ENCODE results near the gene TH. TPM values are rescaled to one million over a fixed set of nuclear protein-coding genes. Genes with fewer than 3 reads are reported as not detected.

Gene TH
- total RNA-seq, 1 donor from 2014 or later, result 4.3 TPM

DNA sequence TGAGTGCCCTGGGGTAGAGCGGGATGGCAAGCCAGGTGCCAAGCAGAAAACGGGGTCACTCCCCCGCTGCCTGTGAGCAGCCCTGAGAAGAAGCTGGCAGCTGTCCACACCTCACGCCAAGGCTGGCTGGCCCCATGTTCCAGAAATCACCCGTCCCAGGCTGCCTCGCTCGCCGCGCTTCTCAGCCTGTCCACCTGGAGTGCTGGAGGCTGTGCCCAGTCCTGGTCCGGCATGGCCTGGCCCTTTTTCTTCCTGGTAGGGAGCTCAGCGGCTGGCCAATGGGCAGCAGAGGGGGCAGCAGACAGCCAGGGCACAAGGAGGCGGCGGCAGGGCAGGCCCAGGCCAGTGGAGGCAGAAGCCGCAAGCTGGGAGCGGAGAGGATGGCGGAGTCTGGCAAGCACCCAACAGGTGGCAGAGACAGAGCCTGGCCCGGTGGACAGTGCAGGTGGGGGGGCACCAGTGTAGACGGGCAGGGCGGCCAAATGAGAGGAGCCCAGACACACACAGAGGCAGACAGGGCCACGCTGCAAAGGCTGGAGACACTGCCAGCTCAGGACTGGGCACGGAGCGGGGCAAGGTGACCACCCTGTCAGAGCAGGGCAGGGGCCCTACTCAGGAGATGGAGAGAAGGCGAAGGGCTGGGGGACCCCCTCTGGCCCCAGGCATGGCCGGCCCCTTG, 37.2 kb upstream of the TH start:
- DNase-seq (ENCODE audit: low spot score), result peak; percentile 69

DNA sequence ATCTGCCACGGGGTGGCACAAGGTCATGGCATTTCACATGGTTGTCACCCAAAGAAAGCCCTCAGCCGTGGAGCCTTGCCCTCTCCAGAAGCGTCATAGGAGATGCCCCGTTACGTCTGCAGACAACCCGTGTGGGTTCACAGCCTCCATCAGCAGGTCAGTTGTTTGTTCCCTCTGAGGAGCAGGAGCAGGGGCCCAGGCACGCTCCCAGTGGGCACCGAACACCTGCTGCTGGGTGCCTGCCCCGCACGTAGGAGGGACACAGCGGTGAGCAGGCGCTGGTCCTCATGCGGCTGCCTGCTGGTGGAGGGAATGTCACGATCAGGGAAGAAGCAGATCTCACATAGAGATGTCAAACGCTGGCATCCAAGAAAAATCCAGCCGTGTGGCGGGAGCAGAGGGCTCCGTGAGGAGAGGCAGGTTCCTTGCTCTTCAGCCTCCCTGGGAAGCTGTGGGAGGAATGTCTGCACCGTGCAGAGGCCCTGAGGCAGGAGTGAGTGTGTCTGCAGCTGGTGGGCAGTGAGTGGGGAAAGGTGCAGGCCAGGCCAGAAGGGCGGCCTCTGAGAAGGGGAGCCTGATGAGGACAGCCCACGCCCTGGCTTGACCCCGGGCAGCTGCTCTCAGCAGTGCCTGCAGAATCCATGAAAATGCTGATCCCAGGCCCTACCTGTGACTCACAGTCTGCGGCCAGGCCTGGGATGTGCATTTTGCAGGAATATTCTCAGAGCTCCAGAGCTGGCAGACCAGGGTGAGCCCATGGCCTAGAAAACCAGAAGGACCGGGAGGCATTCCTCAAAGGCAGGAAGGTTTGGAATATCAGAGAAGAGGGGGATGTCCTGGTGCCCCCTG, 36.4 kb upstream of the TH start:
- peak; percentile 39 for DNase-seq (ENCODE audit: low spot score)

DNA sequence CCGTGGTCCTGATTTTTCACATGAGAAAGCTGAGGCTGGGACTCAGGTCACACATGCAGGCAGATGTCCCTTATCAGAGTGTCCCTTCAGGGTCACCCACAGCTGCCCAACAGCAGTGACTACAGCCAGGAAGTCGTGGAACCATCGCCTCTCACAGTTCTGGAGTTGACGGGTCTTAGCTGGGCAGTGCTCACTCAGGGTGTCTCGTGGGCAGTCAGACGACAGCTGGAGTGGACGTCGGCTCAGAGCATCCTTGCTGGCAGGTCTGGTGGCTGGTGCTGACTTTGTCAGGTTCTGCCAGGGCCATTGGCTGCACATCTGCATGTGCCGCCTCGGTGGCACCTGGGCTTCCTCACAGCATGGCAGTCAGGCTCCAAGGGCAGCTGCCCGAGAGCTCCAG, 35.6 kb upstream of the TH start:
- peak; percentile 32 for DNase-seq (ENCODE audit: low spot score)

DNA sequence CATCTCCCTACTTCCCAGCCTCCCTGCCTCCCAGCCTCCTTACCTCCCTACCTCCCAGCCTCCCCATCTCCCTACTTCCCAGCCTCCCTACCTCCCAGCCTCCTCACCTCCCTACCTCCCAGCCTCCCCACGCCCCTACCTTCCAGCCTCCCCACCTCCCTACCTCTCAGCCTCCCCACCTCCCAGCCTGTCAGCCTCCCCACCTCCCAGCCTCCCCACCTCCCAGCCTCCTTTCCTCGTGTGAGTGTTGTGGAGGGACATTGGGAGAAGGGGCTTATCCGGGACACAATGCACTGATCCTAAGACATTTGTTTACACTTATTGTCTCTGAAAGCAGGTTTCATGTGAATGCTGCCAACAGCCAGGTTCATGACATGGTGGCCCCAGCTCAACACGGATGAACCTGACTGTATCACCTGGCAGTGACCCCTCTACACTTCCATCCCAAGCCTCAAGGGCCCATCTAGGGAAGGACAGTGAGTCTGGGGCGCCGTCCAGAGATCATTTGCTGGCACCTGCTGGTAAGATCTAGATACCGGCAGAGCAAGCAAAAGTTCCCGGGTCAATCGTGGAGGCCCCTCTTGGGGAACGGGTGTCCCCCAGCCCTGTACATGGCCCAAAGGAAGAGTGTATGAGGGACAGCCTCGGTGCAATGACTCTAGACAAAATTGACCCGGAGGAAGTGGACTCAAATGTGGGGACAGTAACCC, 34.5 kb upstream of the TH start:
- DNase-seq (ENCODE audit: low spot score), result peak; percentile 35

DNA sequence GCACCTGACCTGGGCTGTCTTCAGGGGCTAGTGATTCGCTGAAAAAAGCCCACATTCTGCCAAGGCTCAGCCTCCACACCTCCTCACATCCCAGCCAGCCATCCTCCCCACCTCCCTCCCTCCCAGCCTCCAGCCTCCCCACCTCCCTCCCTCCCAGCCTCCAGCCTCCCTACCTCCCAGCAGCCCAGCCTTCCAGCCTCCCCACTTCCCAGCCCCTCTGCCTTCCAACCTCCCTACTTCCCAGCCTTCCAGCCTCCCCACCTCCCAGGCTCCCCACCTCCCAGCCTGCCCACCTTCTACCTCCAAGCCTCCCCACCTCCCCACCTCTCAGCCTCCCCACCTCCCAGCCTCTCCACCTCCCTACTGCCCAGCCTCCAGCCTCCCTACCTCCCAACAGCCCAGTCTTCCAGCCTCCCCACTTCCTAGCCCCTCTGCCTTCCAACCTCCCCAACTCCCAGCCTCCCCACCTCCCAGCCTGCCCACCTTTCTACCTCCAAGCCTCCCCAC, 33.7 kb upstream of the TH start:
- peak; percentile 41 for DNase-seq (ENCODE audit: low spot score)

DNA sequence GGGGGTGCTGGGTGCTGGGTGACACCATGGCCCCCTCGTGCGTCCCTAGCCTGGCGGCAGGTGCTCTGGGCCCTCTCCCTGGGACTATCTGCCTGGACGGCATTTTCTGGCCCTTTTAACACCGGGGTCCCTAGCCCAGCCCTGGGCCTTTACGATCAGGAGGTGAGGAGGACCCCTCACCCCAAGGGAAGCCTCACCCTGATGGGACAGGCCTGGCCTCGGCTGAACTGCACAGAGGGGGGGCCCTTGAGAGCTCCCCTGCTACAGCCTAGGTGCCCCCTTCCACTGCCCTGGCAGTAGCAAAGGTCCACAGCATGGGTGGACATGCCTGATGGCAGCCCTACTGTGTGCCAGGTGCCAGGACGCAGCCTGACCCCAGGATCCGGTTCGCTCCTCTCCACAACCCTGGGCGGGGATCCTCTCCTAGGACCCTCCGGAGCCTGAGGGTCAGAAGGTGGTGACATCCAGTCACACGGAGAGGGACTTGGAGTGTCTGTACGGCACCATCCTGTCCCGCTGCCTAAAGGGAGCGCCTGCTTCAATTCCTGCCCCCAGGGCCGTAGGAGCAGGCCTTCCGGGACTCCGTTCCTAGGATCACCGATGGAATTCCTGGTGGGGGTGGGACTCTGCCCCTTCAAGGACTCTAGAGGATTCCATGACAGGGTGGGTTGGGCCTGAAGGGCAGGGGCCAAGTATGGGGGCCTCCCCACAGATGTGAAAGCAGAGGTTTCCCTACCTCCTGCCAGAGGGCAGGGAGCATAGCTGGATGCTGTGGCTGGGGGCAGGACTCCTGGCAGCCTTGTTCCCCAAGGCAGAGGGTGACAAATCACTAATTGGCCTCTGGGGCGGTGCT, 33.0 kb upstream of the TH start:
- peak; percentile 39 for DNase-seq (ENCODE audit: low spot score)

DNA sequence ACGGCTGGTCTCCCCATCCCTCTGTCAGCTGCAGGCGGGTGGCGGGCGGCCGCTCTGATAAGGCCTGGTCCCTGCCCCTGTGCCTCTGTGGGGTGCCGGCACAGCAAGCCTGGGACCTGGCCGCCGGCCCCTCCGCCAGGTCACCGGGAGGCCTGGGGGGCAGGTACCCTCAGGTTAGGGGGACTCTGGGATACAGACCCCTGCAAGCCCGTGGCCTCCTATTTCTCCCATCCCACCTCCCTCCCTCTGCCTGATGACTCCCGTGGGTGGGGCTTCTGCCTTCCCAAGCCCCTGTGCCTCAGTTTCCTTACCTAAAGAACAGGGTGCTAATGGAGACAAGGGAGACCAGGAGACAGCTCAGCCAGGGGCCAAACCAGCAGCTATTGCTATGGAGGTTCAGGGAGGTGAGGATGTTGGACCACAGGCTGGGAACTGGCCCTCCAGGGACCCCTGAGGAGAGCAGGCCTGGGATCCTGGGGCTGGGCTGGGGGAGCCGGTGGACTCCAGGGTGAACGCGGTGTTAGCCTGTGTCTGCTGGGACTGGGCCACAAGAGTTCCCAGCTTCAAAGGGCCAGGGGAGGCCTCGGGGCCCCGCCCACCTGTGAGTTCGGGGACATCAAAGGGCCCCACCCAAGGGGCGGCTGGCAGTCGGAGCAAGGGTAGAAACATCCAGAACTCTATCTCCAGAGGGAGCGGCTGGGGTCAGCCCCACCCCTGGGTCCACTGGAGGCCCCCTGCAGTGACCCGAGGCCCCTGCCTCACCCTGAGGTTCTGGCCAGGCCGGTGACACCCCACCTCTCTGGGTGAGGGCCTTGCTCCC, 32.0 kb upstream of the TH start:
- no peak for DNase-seq (ENCODE audit: low spot score)

DNA sequence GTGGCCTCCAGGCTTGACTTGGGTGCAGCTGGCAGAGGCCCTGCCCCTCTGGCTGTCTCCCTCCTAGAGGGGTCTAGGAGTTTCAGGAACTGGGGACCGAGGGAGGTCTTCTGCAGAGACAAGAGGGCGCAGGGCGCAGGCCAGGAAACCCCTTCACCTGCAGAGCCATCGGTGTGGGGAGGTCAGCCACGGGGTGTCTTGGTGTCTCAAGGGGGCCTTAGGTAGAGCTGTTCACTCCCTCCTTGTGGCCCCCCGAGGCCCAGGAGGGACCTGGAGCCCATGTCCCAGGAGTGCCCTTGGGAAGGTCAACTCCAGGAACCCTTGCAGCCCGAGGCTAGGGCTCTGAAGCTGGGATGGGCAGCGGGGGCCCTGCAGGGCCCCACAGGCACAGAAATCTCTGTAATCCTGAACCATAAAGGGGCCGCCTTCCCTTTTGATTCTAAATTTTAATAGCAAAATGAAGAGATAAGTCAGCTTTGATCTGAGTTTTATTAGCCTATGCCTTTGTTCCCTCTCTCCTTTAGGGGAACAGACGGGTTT, 31.4 kb upstream of the TH start:
- DNase-seq (ENCODE audit: low spot score), result no peak

DNA sequence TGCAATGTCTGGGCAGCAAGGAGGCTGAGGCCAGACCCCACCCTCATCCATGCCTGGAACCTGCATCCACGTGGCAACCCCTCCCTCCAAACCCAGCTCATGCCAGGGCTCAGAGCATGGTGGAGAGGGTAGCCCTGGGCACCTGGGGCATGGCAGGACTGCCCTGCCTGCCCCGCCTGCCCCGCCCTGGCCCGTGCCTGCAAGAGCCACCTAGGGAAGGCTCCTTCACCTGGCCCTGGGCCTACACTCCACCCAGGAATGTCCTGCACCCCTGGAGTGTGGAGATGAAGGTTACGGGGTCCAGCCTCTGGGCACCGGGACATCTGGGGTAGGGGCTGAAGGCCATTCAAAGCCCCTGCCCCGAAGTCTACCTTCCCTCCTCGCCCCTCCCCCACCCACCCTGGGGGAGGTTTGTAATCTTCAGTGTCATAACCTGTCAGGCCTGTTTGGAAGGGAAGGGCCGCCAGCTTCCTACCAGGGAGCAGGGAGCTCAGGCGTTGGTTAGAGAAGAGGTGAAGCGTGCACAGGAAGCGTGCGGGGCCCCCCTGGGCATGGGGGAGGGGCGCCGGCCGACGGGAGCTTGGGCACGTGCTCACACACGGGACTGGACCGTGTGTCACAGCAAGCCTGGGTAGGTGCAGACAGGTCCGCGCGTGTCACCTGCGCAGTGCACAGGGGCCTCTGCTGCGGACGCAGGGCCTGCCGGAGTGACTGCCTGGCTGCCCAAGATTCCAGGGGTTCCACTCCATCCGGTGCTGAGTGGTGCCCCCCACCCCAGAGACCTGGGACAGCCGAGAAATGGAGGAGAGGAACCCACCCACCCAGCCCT, 30.7 kb upstream of the TH start:
- DNase-seq (ENCODE audit: low spot score), result peak; percentile 94

DNA sequence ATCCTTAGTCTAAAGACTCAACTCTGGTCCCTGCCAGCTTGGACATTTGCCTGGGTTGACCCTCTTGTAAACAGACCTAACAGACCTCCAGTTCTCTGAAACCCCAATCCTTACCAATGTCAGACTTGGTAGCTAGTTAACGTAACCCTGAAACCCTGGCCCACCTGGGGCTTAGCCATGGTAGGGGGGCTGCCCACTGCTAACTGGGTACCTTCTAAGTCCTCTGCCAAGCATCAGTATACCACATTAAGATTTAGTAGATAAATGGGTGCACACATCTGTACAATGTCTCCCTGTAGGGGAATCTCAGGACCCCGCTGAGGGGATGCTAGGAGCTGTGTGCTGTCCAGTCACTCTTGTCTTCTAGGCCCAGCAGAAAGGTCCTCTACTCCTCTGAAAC, 29.9 kb upstream of the TH start:
- DNase-seq (ENCODE audit: low spot score), result no peak

DNA sequence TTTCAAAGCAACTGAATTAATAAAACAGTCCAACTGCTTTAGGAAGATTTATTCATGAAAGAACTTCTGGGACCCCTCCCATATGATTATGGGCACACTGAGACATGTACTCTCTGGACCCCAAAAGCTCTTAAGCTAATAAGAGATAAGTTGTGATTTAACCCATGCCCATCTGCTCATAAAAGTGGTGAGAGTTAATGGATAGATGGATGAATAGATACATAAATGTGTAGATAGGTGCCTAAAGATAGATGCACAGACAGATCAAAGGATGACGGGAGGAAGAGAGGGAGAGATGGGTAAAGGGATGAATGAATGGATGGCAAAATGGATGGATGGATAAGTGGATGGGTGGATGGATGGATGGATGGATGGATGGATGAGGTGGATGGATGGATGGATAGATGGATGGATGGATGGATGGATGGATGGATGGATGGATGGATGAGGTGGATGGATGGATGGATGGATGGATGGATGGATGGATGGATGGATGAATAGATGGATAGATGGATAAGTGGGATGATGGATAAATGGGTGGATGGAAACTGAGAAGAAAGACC, 29.4 kb upstream of the TH start:
- DNase-seq (ENCODE audit: low spot score), result no peak

DNA sequence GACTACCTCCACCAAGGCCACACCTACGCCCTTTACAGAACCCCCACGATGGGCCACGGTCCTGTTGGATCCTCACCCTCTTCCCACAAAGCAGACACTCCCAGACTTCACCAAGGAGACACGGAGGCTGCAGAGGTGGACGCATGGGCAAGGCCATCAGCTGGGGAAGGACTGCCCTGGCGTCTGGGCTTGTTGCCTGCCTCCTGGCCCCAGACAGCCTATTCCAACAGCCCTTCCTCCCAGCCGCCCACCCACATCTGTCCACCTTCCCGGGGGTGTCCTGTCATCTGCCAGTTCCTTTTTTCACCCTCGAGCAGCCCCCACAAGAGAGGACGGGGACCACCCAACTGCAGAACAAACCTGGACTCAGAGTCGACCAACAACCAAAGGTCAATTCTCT, 28.9 kb upstream of the TH start:
- DNase-seq (ENCODE audit: low spot score), result no peak

DNA sequence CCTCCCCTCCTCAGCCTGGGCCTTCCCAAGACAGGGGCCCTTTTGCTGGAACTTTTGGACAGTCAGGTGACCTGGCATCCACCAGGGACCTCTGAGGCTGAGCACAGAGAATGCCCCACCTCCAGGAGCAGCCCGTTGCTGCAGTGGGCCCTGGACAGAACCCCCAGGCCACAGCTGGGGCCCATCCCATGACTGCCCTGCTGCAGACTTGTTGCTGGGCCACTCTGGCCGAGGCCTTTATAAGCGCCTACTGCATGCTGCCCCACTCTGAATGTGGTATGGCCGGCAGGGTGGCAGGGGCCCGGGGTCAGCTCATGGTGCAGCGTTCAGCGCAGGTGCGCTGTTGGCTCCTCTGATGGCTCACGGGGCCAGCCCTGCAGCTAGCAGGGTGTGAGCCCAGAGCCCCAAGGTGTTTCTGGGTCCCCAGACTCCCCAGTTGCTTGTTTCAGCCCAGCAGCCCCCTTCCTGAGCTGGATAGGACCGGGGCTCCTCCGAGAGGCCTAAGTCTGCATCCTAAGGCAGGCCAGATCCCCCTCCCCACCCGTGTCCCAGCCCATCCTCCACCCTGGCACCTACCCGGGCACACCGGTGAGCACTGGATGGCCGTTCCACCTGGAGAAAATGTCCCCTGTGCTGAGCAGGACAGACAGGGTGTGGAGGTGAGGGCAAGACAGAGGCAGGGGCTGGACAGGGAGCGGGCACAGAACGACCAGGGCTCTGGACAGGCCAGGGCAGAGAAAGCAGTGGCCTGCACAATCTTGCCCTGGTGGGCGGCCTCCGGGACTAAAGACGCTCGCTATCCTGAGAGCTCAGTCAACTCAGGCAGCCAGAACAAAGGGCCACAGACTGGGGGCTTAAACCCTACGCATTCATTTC, 28.1 kb upstream of the TH start:
- DNase-seq (ENCODE audit: low spot score), result no peak

DNA sequence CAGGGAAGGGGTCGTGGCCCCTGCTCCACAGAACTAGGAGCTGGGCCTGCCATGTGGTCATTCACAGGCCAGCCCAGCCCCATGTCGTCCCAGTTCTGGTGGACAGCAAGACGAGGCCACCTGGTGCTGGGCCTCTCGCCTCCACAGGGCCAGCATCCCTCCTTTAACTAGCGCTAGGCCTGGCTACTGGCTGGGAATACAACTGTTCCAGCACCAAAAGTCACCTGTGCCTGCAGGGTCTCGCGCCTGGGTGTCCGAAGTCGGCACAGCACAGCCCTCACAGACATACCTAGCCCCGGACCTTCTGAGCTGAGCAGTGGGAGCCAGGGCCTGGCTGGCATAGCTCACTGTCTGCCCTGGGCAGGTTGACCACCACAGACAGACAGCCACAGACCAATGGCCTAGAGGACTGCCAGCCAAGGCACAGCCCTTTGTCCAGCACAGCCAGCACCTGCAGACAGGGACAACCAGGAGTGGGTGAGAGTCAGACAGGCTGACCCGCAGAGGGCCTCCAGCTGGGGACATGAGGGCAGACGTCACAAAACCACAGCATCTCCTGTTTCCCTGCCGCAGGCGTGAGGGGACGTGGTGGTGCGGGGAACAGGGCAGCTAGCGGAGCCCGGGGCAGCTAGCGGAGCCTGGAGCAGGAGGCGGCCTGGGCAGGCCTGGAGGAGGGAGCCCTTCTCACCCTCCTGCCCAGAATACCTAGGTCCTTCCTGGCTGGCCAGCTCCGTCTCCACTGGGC, 27.2 kb upstream of the TH start:
- no peak for DNase-seq (ENCODE audit: low spot score)

DNA sequence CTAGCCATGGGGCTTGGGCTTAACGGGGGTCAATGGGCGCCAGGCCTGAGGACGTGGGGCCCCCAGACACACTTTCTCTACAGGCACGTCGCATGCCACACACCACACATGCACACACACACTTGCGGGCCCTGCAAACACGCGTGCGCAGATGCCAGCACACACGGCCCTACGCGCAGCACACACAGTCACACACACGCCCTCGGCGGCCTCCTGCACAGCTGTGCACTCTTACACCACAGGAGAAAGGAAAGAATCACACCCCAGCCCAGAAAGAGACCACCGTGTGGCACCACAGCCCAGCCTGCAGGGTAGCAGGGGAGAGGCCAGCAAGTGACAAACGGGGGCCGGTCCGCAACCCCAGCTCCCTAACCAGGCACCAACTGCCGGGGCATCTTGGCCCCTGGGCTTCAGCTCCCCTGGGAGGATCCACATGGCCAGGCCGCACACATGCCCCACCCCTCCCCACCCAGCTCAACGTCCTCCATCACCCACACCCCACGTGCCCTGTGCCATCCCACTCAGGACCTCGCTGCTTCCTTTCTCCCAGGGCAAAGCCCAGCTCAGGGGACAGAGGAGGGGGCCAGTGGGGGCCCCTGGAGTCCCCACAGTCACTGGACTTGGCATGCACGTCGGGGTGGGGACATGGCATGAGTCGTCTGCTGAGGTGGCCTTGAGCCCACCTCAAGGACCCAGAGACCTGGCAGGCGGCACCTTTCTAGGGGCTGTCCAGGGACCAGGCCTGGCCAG, 26.3 kb upstream of the TH start:
- DNase-seq (ENCODE audit: low spot score), result no peak

DNA sequence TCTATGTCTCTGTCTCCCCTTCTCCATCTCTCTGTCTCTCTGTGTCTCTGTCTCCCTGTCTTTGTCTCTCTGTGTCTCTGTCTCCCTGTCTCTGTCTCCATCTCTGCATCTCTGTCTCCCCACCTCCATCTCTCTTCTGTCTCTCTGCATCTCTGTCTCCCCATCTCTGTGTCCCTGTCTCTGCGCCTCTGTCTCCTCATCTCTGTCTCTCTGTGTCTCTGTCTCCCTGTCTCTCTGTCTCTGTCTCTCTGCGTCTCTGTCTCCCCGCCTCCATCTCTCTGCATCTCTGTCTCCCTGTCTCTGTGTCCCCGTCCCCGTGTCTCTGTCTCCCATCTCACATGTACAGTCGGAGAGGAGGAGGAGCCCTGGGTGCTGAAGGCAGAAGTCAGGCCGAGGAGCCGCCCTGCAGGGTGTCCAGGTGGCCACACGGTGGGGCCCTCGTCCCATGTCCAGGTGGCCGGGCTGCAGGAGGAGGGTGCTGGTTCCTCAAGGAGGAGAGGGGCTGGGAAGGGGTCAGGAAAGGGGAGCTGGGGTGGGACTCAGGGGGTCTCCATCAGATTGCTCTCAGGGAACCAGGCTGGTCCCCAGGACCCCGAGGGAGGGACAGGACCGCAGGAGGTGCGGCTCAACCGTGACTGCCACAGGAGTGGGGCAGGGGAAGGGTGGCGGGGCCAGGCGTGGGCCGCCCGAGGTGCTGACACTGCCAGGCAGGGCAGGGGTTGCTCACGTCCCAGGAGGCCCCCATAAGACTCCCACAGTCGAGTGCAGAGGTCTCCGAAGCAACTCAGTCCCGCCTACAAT, 25.6 kb upstream of the TH start:
- DNase-seq (ENCODE audit: low spot score), result peak; percentile 84
